ENCODE measurements around the gene MGA. TPM values are rescaled to one million over a fixed set of nuclear protein-coding genes. Genes with fewer than 3 reads are reported as not detected.

Gene MGA
- polyA plus RNA-seq, 2 of the 4 experiments (the other 2 are of a cell fraction) = 4.5 to 13.8 TPM

GRCh38 chr15:41647262-41647661, 12.9 kb upstream of the MGA start:
- no peak for FAIRE-seq

GRCh38 chr15:41648097-41648496, 12.1 kb upstream of the MGA start:
- POLR2A ChIA-PET = no interaction called here
- Histone ChIP-seq H3K9me3 (peaks cover 9% of the 10 kb centered on the region; the same call in 2 of the 3 replicates), H3K4me3 (no peak overlapping the region), H3K27ac (no peak overlapping the region), H3K4me1 (peaks cover 23% of the 10 kb centered on the region), H3K4me2 (peak overlapping the region; percentile 30; the same call in 2 of the 3 replicates)
- DNase-seq (ENCODE audit: low read depth in 1 of 2, low spot score in 1 of 2) (no peak), FAIRE-seq (no peak), ATAC-seq (no peak)
- WGBS (ENCODE audit: missing lambda C conversion rate) = 32% methylated on average over 1 of the region's 1 CpG
- TF ChIP-seq EHMT2 (IDR thresholded peaks at IDR 0.05; ENCODE audit: low read depth) (no peak), NR3C1 (IDR thresholded peaks at IDR 0.05) (no peak), MAFK (IDR thresholded peaks at IDR 0.05; ENCODE audit: partially characterized antibody) (no peak), HES2 (IDR thresholded peaks at IDR 0.05) (no peak), RFX5 (IDR thresholded peaks at IDR 0.05) (no peak), BHLHE40 (IDR thresholded peaks at IDR 0.05; ENCODE audit: low read depth, low read length) (no peak), CHD2 (IDR thresholded peaks at IDR 0.05; ENCODE audit: low read length, partially characterized antibody) (no peak)
- CTCF ChIA-PET = interaction anchor here (1.4 kb wide), 1 partner anchor 45 kb away, joined by 4 read pairs; no protein-coding TSS in a partner anchor

More at GRCh38 chr15:41647262-41647661, 12.9 kb upstream of the MGA start:
- ChIA-PET CTCF (no interaction called here), POLR2A (no interaction called here)
- Histone ChIP-seq H3K9me3 (peaks cover 9% of the 10 kb centered on the region; the same call in 2 of the 3 replicates), H3K4me2 (peak overlapping the region; percentile 7; the same call in 2 of the 3 replicates), H3K27ac (peak overlapping the region in 1 of 2 experiments; percentile 41; a peak in 2 of 6 replicates), H3K4me3 (no peak overlapping the region), H3K4me1 (peaks cover 23% of the 10 kb centered on the region)
- DNase-seq (ENCODE audit: low read depth in 1 of 2, low spot score in 1 of 2) (no peak), ATAC-seq (no peak)
- TF ChIP-seq TFCP2L1 (CRISPR knock-in tag; IDR thresholded peaks at IDR 0.05) (no peak), MYC (IDR thresholded peaks at IDR 0.05; ENCODE audit: borderline replicate concordance, low read length) (no peak), HES2 (IDR thresholded peaks at IDR 0.05) (no peak), RAD21 (conservative IDR thresholded peaks at IDR 0.05 in 1 of 2, IDR thresholded peaks at IDR 0.05 in 1 of 2) (no peak), MAFK (IDR thresholded peaks at IDR 0.05; ENCODE audit: partially characterized antibody) (no peak), POLR2AphosphoS2 (conservative IDR thresholded peaks at IDR 0.05; ENCODE audit: low read length) (no peak), HOXB5 (CRISPR knock-in tag; IDR thresholded peaks at IDR 0.05) (no peak), CTCF (IDR thresholded peaks at IDR 0.05) (no peak), HDAC2 (IDR thresholded peaks at IDR 0.05) (no peak)

GRCh38 chr15:41648770-41649169, 11.4 kb upstream of the MGA start:
- TF ChIP-seq RAD21 (conservative IDR thresholded peaks at IDR 0.05 in 1 of 2, IDR thresholded peaks at IDR 0.05 in 1 of 2) = no peak
- TF ChIP-seq HDAC2 (IDR thresholded peaks at IDR 0.05) = no peak
- no peak for TF ChIP-seq EHMT2 (IDR thresholded peaks at IDR 0.05; ENCODE audit: low read depth)
- no peak for TF ChIP-seq EHF (CRISPR knock-in tag; IDR thresholded peaks at IDR 0.05)
- CTCF ChIA-PET = interaction anchor here (1.4 kb wide), 1 partner anchor 45 kb away, joined by 4 read pairs; no protein-coding TSS in a partner anchor
- Histone ChIP-seq H3K4me1 (peaks cover 23% of the 10 kb centered on the region), H3K9me3 (peaks cover 9% of the 10 kb centered on the region; the same call in 2 of the 3 replicates), H3K27ac (no peak overlapping the region), H3K4me2 (peak overlapping the region; percentile 30; the same call in 1 of the 3 replicates), H3K4me3 (no peak overlapping the region)
- DNase-seq (ENCODE audit: low read depth in 1 of 2, low spot score in 1 of 2) (no peak), ATAC-seq (no peak), FAIRE-seq (no peak)
- POLR2A ChIA-PET = no interaction called here
- WGBS (ENCODE audit: missing lambda C conversion rate) = 94% methylated on average over 1 of the region's 1 CpG

GRCh38 chr15:41650806-41651205, 9.4 kb upstream of the MGA start:
- Histone ChIP-seq H3K4me3 (no peak overlapping the region), H3K27ac (no peak overlapping the region), H3K9me3 (peaks cover 9% of the 10 kb centered on the region; the same call in 2 of the 3 replicates), H3K4me1 (peaks cover 26% of the 10 kb centered on the region), H3K4me2 (no peak overlapping the region)
- POLR2A ChIA-PET = no interaction called here
- FAIRE-seq (no peak), DNase-seq (ENCODE audit: low read depth in 1 of 2, low spot score in 1 of 2) (no peak), ATAC-seq (no peak)
- CTCF ChIA-PET = no interaction called here
- no peak for TF ChIP-seq MAZ (IDR thresholded peaks at IDR 0.05; ENCODE audit: borderline replicate concordance, low read depth, low read length)
- no peak for TF ChIP-seq RFX5 (IDR thresholded peaks at IDR 0.05)
- TF ChIP-seq RARB (CRISPR knock-in tag; IDR thresholded peaks at IDR 0.05) = no peak
- TF ChIP-seq RCOR1 (IDR thresholded peaks at IDR 0.05; ENCODE audit: low read depth, low read length) = no peak
- no peak for TF ChIP-seq HOXA7 (CRISPR knock-in tag; IDR thresholded peaks at IDR 0.05)
- TF ChIP-seq HES2 (IDR thresholded peaks at IDR 0.05) = no peak
- TF ChIP-seq SMC3 (IDR thresholded peaks at IDR 0.05) = no peak
- no peak for TF ChIP-seq HOXB5 (CRISPR knock-in tag; IDR thresholded peaks at IDR 0.05)
- WGBS (ENCODE audit: missing lambda C conversion rate) = 94% methylated on average over 1 of the region's 1 CpG
